HG03095 (cell line): ENCODE measurements around the gene DHRS11.

ENCODE experiments used
- ATAC-seq: cut with Tn5 transposase; IDR thresholded peaks from one replicate; pipeline ENCODE4 v1.9.1; 2021; ENCODE audit warnings: moderate library complexity; ENCODE audit not compliant: unreplicated experiment

Gene DHRS11

DNA sequence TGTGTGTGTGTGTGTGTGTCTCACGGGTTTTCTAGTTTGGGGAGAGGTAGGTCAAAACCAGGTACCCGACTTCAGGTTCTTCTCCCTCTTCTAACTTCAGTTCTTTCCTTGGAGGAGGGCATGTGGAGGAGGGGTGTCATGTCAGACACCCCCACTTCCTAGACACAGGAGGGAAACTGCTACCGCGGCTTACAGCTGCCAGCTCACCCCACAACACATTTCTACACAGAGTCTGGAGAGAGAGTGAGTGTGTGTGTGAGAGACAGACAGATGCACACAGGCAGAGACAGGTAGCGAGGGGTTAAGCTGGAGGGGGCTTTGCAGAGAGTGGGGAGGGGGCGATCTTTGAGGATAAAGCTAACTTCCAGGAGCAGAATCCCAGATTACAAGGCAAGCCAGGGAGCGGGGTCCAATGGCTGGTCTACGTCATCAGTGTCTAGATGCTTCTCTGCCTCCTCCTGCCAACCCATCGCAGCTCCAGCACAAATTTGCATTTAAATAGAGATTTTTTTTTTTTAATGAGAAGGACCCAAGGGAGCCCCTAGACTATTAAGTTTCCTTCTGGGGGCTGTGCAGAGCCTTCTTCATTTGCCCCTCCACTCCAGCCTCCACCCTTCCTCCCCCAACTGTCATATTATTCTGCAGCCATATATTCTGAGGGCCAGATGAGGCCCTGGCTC is 58.6 kb downstream of the DHRS11 start:
- ATAC-seq: no peak
